ENCODE data around the gene FZD10.

DNA sequence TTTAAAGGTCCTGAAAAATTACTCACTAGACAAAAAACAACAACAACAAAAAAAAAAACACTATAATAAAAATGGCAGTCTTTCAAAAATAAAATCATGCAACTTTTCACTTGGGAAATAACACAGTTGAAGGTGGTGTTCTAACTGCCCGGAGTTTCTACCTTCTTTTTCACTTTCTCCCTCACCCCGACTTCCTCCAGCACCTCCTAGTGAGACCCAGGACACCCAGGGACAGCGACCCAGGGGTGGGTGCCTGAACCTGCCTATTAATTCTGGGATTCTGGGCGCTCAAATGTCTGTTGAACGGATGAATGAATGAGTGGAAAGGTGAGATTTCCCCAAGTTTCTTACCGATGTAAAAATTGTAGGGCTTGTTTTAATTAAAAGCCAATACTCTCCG, 2.0 kb upstream of the FZD10 start:
- no peak for TF ChIP-seq CREB1 (IDR thresholded peaks at IDR 0.05)
- no peak for TF ChIP-seq CREB1 (CRISPR knock-in tag; IDR thresholded peaks at IDR 0.05)
- no peak for TF ChIP-seq ZNF329 (CRISPR knock-in tag; IDR thresholded peaks at IDR 0.05; ENCODE audit: low read depth)
- TF ChIP-seq CEBPB (IDR thresholded peaks at IDR 0.05; ENCODE audit: borderline replicate concordance, low read depth, low read length) = no peak
- TF ChIP-seq SPEN (CRISPR knock-in tag; IDR thresholded peaks at IDR 0.05; ENCODE audit: low read depth) = no peak

Measured in HepG2 (cell line).